GM12864 (cell line): ENCODE measurements around the gene VRTN.

Experiments used
- DNase-seq: peaks from one replicate; pipeline ENCODE4 v3.0.0-alpha.2; 2011; ENCODE audit warnings: low read depth
- H3K4me3 ChIP-seq: 2 replicates; pipeline ENCODE4 v1.5.1; 2011; ENCODE audit warnings: mild to moderate bottlenecking, low read depth, low read length, control low read depth
- CTCF ChIP-seq: IDR thresholded peaks from 2 replicates; pipeline ENCODE4 v1.5.1; 2011; ENCODE audit warnings: low read depth, mild to moderate bottlenecking, moderate library complexity, low read length, control low read depth, inconsistent platforms; ENCODE audit errors: missing control alignments

VRTN gene

GRCh38 chr14:74394549-74394948, 46.3 kb downstream of the VRTN start:
- no peak for TF ChIP-seq CTCF
- H3K4me3 ChIP-seq = no peak overlapping the region
- DNase-seq = no peak

GRCh38 chr14:74395094-74395493, 46.8 kb downstream of the VRTN start:
- DNase-seq = no peak
- H3K4me3 ChIP-seq = no peak overlapping the region
- no peak for TF ChIP-seq CTCF

GRCh38 chr14:74400031-74400685, 51.9 kb downstream of the VRTN start:
- H3K4me3 ChIP-seq = no peak overlapping the region
- TF ChIP-seq CTCF = no peak
- no peak for DNase-seq

- TF ChIP-seq CTCF = no peak
- no peak for DNase-seq
- no peak overlapping the region for H3K4me3 ChIP-seq
Measured at GRCh38 chr14:74400919-74401503, 52.7 kb downstream of the VRTN start.

GRCh38 chr14:74401504-74402241, 53.4 kb downstream of the VRTN start:
- DNase-seq = peak; percentile 47
- TF ChIP-seq CTCF = no peak
- H3K4me3 ChIP-seq = peak overlapping the region; percentile 16

GRCh38 chr14:74402401-74403251, 54.4 kb downstream of the VRTN start:
- no peak for TF ChIP-seq CTCF
- no peak overlapping the region for H3K4me3 ChIP-seq
- DNase-seq = no peak
